Cardiac muscle cell (in vitro differentiated cells and primary cell): Measurements from ENCODE around the gene MAML3. TPM values are rescaled to one million over a fixed set of nuclear protein-coding genes. Genes with fewer than 3 reads are reported as not detected.
A peak's percentile ranks its signal among the peaks of the same experiment; 100 is the strongest.

Source experiments
- DNase-seq, 2 donors: peaks; one replicate each; pipeline versions ENCODE4 v3.0.0 to v3.0.0-alpha.2; 2010 to 2017; ENCODE audit warnings: low read depth in 1 of 2, low spot score in 1 of 2
- H3K27ac ChIP-seq: fragments of 200-600 bp; sonication (generic); 2 replicates; pipeline ENCODE4 v1.5.1; 2016
- H3K27me3 ChIP-seq: fragments of 200-600 bp; sonication (generic); 2 replicates; pipeline ENCODE4 v1.6.0; 2016; ENCODE audit warnings: control low read depth
- H3K36me3 ChIP-seq: fragments of 200-600 bp; sonication (generic); 2 replicates; pipeline ENCODE4 v1.5.1; 2016; ENCODE audit warnings: control low read depth
- H3K4me1 ChIP-seq: fragments of 200-600 bp; sonication (generic); 2 replicates; pipeline ENCODE4 v1.8.1; 2017; ENCODE audit warnings: low read depth, mild to moderate bottlenecking, mixed run types
- H3K4me3 ChIP-seq: fragments of 200-600 bp; sonication (generic); 2 replicates; pipeline ENCODE4 v1.5.1; 2016; ENCODE audit warnings: mild to moderate bottlenecking
- H3K9me3 ChIP-seq: fragments of 200-600 bp; sonication (generic); 2 replicates; pipeline ENCODE4 v1.5.1; 2017; ENCODE audit warnings: low read depth, mild to moderate bottlenecking, control low read depth
- CTCF ChIP-seq: IDR thresholded peaks from 2 replicates; pipeline ENCODE4 v1.5.1; 2012; ENCODE audit warnings: low read depth, mild to moderate bottlenecking, low read length
- polyA plus RNA-seq: library from polyadenylated mRNA; unstranded; fragments of >200 nt; fragmentation: Nextera tagmentation; extraction: Ambion mirVana; gene quantifications from 2 replicates; pipeline ENCODE4 v1.2.1, GENCODE V29; 2016
- total RNA-seq: library from RNA; depleted of rRNA; stranded (reverse); fragments of >200 nt; gene quantifications from 2 replicates; pipeline ENCODE4 v1.2.3, GENCODE V29; 2016

The MAML3 gene
- total and polyA plus RNA-seq, 2 experiments from 2014 or later: 7.8 to 22.8 TPM

DNA sequence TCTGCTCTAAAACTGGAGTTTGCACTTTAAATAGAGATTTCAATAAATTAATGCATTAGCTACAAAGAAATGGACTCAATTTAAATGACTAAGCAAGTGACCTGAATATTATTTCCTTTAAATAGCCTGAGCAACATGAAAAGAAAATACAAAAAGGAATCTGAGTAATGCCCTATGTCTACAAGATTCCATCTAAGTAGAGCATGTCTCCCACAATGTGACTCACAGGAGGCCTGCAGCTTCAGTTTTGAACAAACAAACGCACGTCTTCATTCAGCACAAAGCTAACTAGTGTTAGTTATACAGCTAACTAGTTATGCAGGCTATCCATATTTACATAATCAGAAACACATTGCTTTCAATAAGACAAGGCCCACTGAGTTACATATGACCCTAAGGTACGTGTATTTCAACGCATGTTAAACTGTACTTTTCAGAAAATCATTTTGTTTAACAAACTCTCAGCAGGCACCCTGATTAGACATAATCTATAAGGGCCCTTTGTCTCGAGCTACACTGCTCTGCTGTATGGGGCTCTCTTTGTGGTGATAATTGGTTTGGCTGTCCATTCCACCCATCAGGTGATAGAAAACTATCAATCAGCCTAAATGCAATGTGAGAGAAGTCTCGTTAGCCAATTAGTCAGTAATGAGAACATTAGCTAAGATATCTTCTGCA, 116.5 kb downstream of the MAML3 start:
- H3K4me3 ChIP-seq: no peak overlapping the region
- H3K4me1 ChIP-seq: peaks cover 34% of the 10 kb centered on the region
- no peak for TF ChIP-seq CTCF
- H3K36me3 ChIP-seq: no peaks in the 10 kb centered on the region
- peak in 1 of 2 donors; percentile 71 for DNase-seq
- no peaks in the 10 kb centered on the region for H3K9me3 ChIP-seq
- no peaks in the 10 kb centered on the region for H3K27me3 ChIP-seq
- H3K27ac ChIP-seq: peak overlapping the region; percentile 9

DNA sequence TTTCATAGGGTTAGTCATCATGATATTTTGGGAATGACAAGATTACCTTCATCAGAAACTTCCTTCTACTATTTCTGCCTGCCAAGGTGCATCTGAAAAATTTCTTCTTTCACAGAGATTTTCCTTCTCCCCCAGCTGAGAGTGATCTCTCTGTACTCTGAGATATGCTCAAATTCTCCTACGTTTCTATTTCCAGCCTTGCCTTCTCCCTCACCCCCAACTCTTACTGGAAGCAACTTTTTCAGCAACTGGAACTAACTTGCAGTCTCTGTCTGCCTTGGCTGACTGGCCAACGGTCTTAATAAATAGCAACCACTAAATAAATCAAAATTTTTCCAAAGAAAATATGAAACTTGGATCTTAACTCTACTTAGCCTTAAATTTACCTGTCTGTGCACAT, 122.3 kb downstream of the MAML3 start:
- Histone ChIP-seq H3K36me3 (no peaks in the 10 kb centered on the region), H3K4me3 (no peak overlapping the region), H3K9me3 (no peaks in the 10 kb centered on the region), H3K27me3 (no peaks in the 10 kb centered on the region), H3K27ac (peak overlapping the region; percentile 74), H3K4me1 (peaks cover 60% of the 10 kb centered on the region)
- no peak for TF ChIP-seq CTCF
- DNase-seq: no peak

DNA sequence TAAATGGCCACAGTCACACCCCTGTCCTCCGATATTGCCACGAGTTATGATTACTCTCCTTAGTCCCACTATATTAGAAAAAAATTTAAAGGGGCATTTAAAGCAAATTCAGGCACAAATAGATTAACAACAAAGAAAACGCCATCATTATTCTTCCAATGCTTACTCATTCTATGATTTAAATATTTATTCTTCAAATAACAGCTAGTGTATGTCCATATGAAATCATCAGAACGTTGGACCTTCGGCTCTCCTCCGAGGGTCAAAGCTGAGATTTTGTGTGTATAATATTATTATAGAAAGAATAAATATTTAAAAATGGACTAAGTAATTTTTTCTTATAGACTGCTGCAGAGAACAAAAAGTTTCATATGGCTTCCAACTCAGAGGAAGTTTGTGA, 122.9 kb downstream of the MAML3 start:
- H3K4me3 ChIP-seq: no peak overlapping the region
- DNase-seq: no peak
- H3K27me3 ChIP-seq: no peaks in the 10 kb centered on the region
- no peak for TF ChIP-seq CTCF
- peaks cover 60% of the 10 kb centered on the region for H3K4me1 ChIP-seq
- H3K9me3 ChIP-seq: no peaks in the 10 kb centered on the region
- H3K27ac ChIP-seq: peak overlapping the region; percentile 37
- no peaks in the 10 kb centered on the region for H3K36me3 ChIP-seq

- Histone ChIP-seq H3K4me3 (no peak overlapping the region), H3K36me3 (no peaks in the 10 kb centered on the region), H3K27me3 (no peaks in the 10 kb centered on the region), H3K9me3 (no peaks in the 10 kb centered on the region), H3K27ac (peak overlapping the region; percentile 51), H3K4me1 (peaks cover 60% of the 10 kb centered on the region)
- no peak for DNase-seq
- TF ChIP-seq CTCF: no peak
Observed at GRCh38 chr4:140028676-140029517, 125.1 kb downstream of the MAML3 start.

- peak overlapping the region; percentile 51 for H3K27ac ChIP-seq
- no peaks in the 10 kb centered on the region for H3K9me3 ChIP-seq
- no peak for DNase-seq
- H3K4me1 ChIP-seq: peaks cover 59% of the 10 kb centered on the region
- no peaks in the 10 kb centered on the region for H3K27me3 ChIP-seq
- TF ChIP-seq CTCF: no peak
- no peaks in the 10 kb centered on the region for H3K36me3 ChIP-seq
- H3K4me3 ChIP-seq: no peak overlapping the region
Observed at GRCh38 chr4:140028101-140028500, 125.9 kb downstream of the MAML3 start.
